Cardiac fibroblast (primary cell): ENCODE measurements around the gene SAMM50.

Experiments used
- DNase-seq, 2 donors: peaks; one replicate each; pipeline versions ENCODE4 v3.0.0 to v3.0.0-alpha.2; 2010; ENCODE audit warnings: low read depth in 2 of 2
- H3K4me3 ChIP-seq, 2 donors: replicated peaks in 1 of 2; 1 replicate in 1 of 2; 2 replicates in 1 of 2; pipeline ENCODE4 v1.5.1; 2011; ENCODE audit warnings: low read depth in 2 of 2, low read length in 2 of 2, mild to moderate bottlenecking in 2 of 2, moderate library complexity in 1 of 2
- CTCF ChIP-seq: IDR thresholded peaks from one replicate; pipeline ENCODE4 v1.5.1; 2011; ENCODE audit warnings: low read depth, mild to moderate bottlenecking, low read length, inconsistent platforms

Gene SAMM50

GRCh38 chr22:43975041-43975440 lies 19.8 kb downstream of the SAMM50 start:
- DNase-seq = no peak
- TF ChIP-seq CTCF = no peak
- no peak overlapping the region for H3K4me3 ChIP-seq

- no peak for DNase-seq
- no peak for TF ChIP-seq CTCF
Observed at GRCh38 chr22:43976861-43977795, 21.9 kb downstream of the SAMM50 start.

GRCh38 chr22:43978558-43978957 lies 23.3 kb downstream of the SAMM50 start:
- TF ChIP-seq CTCF = no peak
- no peak for DNase-seq
- H3K4me3 ChIP-seq = no peak overlapping the region

More at GRCh38 chr22:43976861-43977795, 21.9 kb downstream of the SAMM50 start:
- H3K4me3 ChIP-seq = no peak overlapping the region

GRCh38 chr22:43980579-43980978 lies 25.3 kb downstream of the SAMM50 start:
- no peak overlapping the region for H3K4me3 ChIP-seq
- DNase-seq = no peak
- no peak for TF ChIP-seq CTCF

GRCh38 chr22:43980996-43981395 lies 25.8 kb downstream of the SAMM50 start:
- no peak for DNase-seq
- no peak for TF ChIP-seq CTCF
- H3K4me3 ChIP-seq = no peak overlapping the region

GRCh38 chr22:43983808-43984207 lies 28.6 kb downstream of the SAMM50 start:
- H3K4me3 ChIP-seq = no peak overlapping the region
- no peak for DNase-seq
- TF ChIP-seq CTCF = no peak
